A549 (cell line): ENCODE data around the gene MRPL44. TPM values are rescaled to one million over a fixed set of nuclear protein-coding genes. Genes with fewer than 3 reads are reported as not detected.

ENCODE experiments used
- ATAC-seq, 2 experiments: fragments of 200-7000 bp in 1 of 2; fragments of >200 bp in 1 of 2; cut with Nextera tagmentation in 1 of 2; cut with Tn5 transposase in 1 of 2; 3 replicates each; pipeline versions ENCODE4 v1.8.0 to v1.9.1; 2018 to 2020; ENCODE audit warnings: mild to moderate bottlenecking in 1 of 2, moderate library complexity in 1 of 2
- CTCF ChIA-PET: fragments of 300-600 bp; sonication (Branson Sonifier 250); formaldehyde crosslinking; extraction: SDS; loops from one replicate; lab custom pipeline; 2021; ENCODE audit warnings: antibody characterized with exemption, inconsistent platforms; lab: Yijun Ruan, JAX
- POLR2A ChIA-PET: fragments of 350-600 bp; formaldehyde crosslinking; extraction: SDS; loops from one replicate; lab custom pipeline; 2021; ENCODE audit warnings: antibody characterized with exemption, inconsistent platforms; lab: Yijun Ruan, JAX
- DNase-seq, 2 experiments: peaks; one replicate each; pipeline versions ENCODE4 v3.0.0 to v3.0.0-alpha.2; 2011 to 2016; ENCODE audit warnings: low read depth in 1 of 2, low spot score in 1 of 2
- FAIRE-seq: peaks from 2 replicates; lab custom pipeline; 2011; peaks lifted over from hg19 to GRCh38; lab: Jason Lieb, UNC
- H3K27ac ChIP-seq, 2 experiments: fragments of >200 bp; sonication (Bioruptor Twin); formaldehyde crosslinking; 3 replicates each; pipeline ENCODE4 v1.5.1; 2016 to 2017
- H3K4me1 ChIP-seq: fragments of >200 bp; sonication (Bioruptor Twin); formaldehyde crosslinking; 3 replicates; pipeline ENCODE4 v1.6.1; 2016
- H3K4me2 ChIP-seq: fragments of >200 bp; sonication (Bioruptor Twin); formaldehyde crosslinking; 3 replicates; pipeline ENCODE4 v1.6.1; 2016
- H3K4me3 ChIP-seq: fragments of >200 bp; sonication (Bioruptor Twin); formaldehyde crosslinking; 3 replicates; pipeline ENCODE4 v1.5.1; 2016
- H3K9me3 ChIP-seq: fragments of >200 bp; sonication (Bioruptor Twin); formaldehyde crosslinking; 3 replicates; pipeline ENCODE4 v1.6.1; 2016
- BCL3 ChIP-seq: fragments of >200 bp; sonication (Bioruptor Twin); formaldehyde crosslinking; IDR thresholded peaks from 3 replicates; pipeline ENCODE4 v1.6.1; 2016
- CBX8 ChIP-seq: fragments of 200-600 bp; sonication (generic); IDR thresholded peaks from 2 replicates; pipeline ENCODE4 v1.6.1; 2016
- CEBPB ChIP-seq, 2 experiments: fragments of >200 bp in 1 of 2; sonication (Bioruptor Twin) in 1 of 2; formaldehyde crosslinking in 1 of 2; IDR thresholded peaks; 2 replicates each; pipeline ENCODE4 v1.6.1; 2012 to 2016
- CHD2 ChIP-seq: fragments of 150-350 bp; IDR thresholded peaks from 2 replicates; pipeline ENCODE4 v1.6.1; 2014; ENCODE audit warnings: low read length; ENCODE audit not compliant: partially characterized antibody
- EHF ChIP-seq: fragments of 250-450 bp; sonication (Bioruptor Pico); IDR thresholded peaks from 2 replicates; pipeline ENCODE4 v1.5.0; 2020; ENCODE audit warnings: mild to moderate bottlenecking
- EP300 ChIP-seq, 2 experiments: fragments of >200 bp; sonication (Bioruptor Twin); formaldehyde crosslinking; IDR thresholded peaks; 2 replicates in 1 of 2; 3 replicates in 1 of 2; pipeline ENCODE4 v1.6.1; 2016 to 2017
- HDAC2 ChIP-seq: fragments of 200-600 bp; sonication (generic); IDR thresholded peaks from 2 replicates; pipeline ENCODE4 v1.6.1; 2016
- HOXA7 ChIP-seq: fragments of 250-450 bp; sonication (Bioruptor Pico); IDR thresholded peaks from 2 replicates; pipeline ENCODE4 v1.5.0; 2020; ENCODE audit warnings: mild to moderate bottlenecking, moderate library complexity
- JUN ChIP-seq, 2 experiments: fragments of >200 bp; sonication (Bioruptor Twin); formaldehyde crosslinking; IDR thresholded peaks; 2 replicates in 1 of 2; 3 replicates in 1 of 2; pipeline ENCODE4 v1.6.1; 2016 to 2017
- MAX ChIP-seq: IDR thresholded peaks from 2 replicates; pipeline ENCODE4 v1.6.1; 2012
- NFE2L2 ChIP-seq: fragments of 150-350 bp; conservative IDR thresholded peaks from 2 replicates; pipeline ENCODE4 v1.6.1; 2014; ENCODE audit warnings: low read length
- PBX3 ChIP-seq: IDR thresholded peaks from 2 replicates; pipeline ENCODE4 v1.6.1; 2012
- RAD21 ChIP-seq, 2 experiments: fragments of >200 bp in 1 of 2; sonication (Bioruptor Twin) in 1 of 2; formaldehyde crosslinking in 1 of 2; IDR thresholded peaks in 1 of 2; conservative IDR thresholded peaks in 1 of 2; 2 replicates in 1 of 2; 3 replicates in 1 of 2; pipeline ENCODE4 v1.6.1; 2012 to 2018; ENCODE audit warnings: inconsistent platforms in 1 of 2
- RARB ChIP-seq: fragments of 250-450 bp; sonication (Bioruptor Pico); IDR thresholded peaks from 2 replicates; pipeline ENCODE4 v1.8.0; 2021; ENCODE audit warnings: mild to moderate bottlenecking, moderate library complexity
- REST ChIP-seq: fragments of 200-600 bp; sonication (generic); IDR thresholded peaks from 2 replicates; pipeline ENCODE4 v1.6.1; 2016; ENCODE audit warnings: antibody characterized with exemption, mild to moderate bottlenecking, moderate library complexity
- RNF2 ChIP-seq: fragments of 200-600 bp; sonication (generic); IDR thresholded peaks from 2 replicates; pipeline ENCODE4 v1.6.1; 2016; ENCODE audit warnings: low read depth, mild to moderate bottlenecking, antibody characterized with exemption, moderate library complexity, borderline replicate concordance
- SMC3 ChIP-seq: fragments of >200 bp; sonication (Bioruptor Twin); formaldehyde crosslinking; IDR thresholded peaks from 3 replicates; pipeline ENCODE4 v1.6.1; 2018; ENCODE audit warnings: inconsistent platforms
- TFCP2L1 ChIP-seq: fragments of 250-450 bp; sonication (Bioruptor Pico); IDR thresholded peaks from 2 replicates; pipeline ENCODE4 v1.5.0; 2021; ENCODE audit warnings: mild to moderate bottlenecking
- ZC3H11A ChIP-seq: fragments of 450-650 bp; IDR thresholded peaks from 2 replicates; pipeline ENCODE4 v1.6.1; 2014; ENCODE audit warnings: antibody characterized with exemption, mild to moderate bottlenecking
- WGBS: methylation state at CpG from one replicate; pipeline ENCODE4 v1.1.6; 2017; ENCODE audit errors: missing lambda C conversion rate; 5-methylcytosine and 5-hydroxymethylcytosine counted together
- polyA plus RNA-seq, 4 experiments: library from polyadenylated mRNA; depleted of rRNA in 3 of 4; stranded (reverse); fragments of >200 nt; fragmentation: RNase III in 1 of 4; extraction: RNeasy Plus Mini Kit Qiagen cat#74134 plus additional on column Dnase treatment in 1 of 4; gene quantifications; 2 replicates in 3 of 4; 3 replicates in 1 of 4; pipeline ENCODE4 v1.2.3, GENCODE V29; 2011 to 2017
- TF ChIP-seq, protein P1 (sequence below): fragments of 250-450 bp; sonication (Bioruptor Pico); IDR thresholded peaks from 2 replicates; pipeline ENCODE4 v1.5.0; 2021; ENCODE audit warnings: mild to moderate bottlenecking, moderate library complexity, borderline replicate concordance

MRPL44 gene
- polyA plus RNA-seq, 2 of the 4 experiments (the other 2 are of a cell fraction), result 39.0 to 39.2 TPM

DNA sequence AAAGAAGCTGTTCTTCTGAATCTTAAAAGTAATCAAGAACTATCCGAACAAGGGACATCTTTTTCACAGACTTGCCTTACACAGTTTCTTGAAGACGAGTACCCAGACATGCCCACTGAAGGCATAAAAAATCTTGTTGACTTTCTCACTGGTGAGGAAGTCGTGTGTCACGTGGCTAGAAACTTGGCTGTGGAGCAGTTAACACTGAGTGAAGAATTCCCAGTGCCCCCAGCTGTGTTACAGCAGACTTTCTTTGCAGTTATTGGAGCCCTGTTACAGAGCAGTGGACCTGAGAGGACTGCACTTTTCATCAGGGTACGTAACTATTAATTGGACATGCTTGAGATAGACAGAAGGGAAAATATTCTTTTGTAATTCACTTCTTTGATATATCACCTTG is 2.4 kb downstream of the MRPL44 start:
- Histone ChIP-seq H3K4me1 (peaks cover 21% of the 10 kb centered on the region; the same call in 2 of the 3 replicates), H3K4me2 (peak overlapping the region; percentile 86; the same call in 1 of the 3 replicates), H3K4me3 (no peak overlapping the region), H3K27ac (no peak overlapping the region), H3K9me3 (no peaks in the 10 kb centered on the region)
- TF ChIP-seq SMC3 (no peak), CEBPB (IDR thresholded peaks at IDR 0.05) (no peak)
- no peak for ATAC-seq
- WGBS, result 76% methylated on average over 5 of the region's 5 CpGs
- FAIRE-seq, result no peak
- CTCF ChIA-PET, result interaction anchor here (3.9 kb wide), 1 partner anchor 11 kb away, joined by 31 read pairs; no protein-coding TSS in a partner anchor
- DNase-seq, result no peak
- POLR2A ChIA-PET, result no interaction called here

DNA sequence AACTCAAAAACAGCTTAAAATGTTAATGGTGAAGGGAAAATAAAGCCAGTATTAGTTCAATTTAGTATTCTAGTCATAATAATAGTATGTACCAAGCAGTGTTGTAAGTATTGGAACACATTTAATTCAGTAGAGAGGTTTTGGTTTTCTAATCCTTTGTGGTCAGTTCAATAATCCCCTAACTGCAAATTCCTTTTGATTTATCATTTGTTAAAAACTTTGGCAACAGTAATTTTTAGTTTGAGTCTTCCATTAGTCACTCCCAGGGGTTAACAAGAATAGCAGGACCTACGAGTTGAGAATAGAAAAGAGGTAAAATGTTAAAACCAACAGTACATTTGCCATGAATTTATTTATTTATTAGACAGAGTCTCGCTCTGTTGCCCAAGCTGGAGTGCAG is 10.7 kb downstream of the MRPL44 start:
- no peak overlapping the region for H3K27ac ChIP-seq
- ChIA-PET CTCF (interaction anchor here (0.6 to 8.6 kb wide), 8 partner anchors 9 to 675 kb away, joined by 3 to 148 read pairs (median 5); partner anchors contain the start of gene MRPL44), POLR2A (no interaction called here)
- ATAC-seq (no peak), DNase-seq (no peak), FAIRE-seq (no peak)
- H3K9me3 ChIP-seq, result no peaks in the 10 kb centered on the region
- no peak overlapping the region for H3K4me2 ChIP-seq
- no peak overlapping the region for H3K4me3 ChIP-seq
- no peak for TF ChIP-seq EHF (CRISPR knock-in tag)
- TF ChIP-seq RARB (CRISPR knock-in tag), result no peak
- no peak for TF ChIP-seq RAD21 (conservative IDR thresholded peaks at IDR 0.05 in 1 of 2, IDR thresholded peaks at IDR 0.05 in 1 of 2)
- TF ChIP-seq, protein P1, sequence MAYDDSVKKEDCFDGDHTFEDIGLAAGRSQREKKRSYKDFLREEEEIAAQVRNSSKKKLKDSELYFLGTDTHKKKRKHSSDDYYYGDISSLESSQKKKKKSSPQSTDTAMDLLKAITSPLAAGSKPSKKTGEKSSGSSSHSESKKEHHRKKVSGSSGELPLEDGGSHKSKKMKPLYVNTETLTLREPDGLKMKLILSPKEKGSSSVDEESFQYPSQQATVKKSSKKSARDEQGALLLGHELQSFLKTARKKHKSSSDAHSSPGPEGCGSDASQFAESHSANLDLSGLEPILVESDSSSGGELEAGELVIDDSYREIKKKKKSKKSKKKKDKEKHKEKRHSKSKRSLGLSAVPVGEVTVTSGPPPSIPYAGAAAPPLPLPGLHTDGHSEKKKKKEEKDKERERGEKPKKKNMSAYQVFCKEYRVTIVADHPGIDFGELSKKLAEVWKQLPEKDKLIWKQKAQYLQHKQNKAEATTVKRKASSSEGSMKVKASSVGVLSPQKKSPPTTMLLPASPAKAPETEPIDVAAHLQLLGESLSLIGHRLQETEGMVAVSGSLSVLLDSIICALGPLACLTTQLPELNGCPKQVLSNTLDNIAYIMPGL, result no peak
- TF ChIP-seq CBX8, result no peak
- no peak for TF ChIP-seq NFE2L2
- no peak for TF ChIP-seq REST
- no peak for TF ChIP-seq BCL3
- no peak for TF ChIP-seq PBX3
- TF ChIP-seq TFCP2L1 (CRISPR knock-in tag), result no peak
- no peak for TF ChIP-seq JUN (IDR thresholded peaks at IDR 0.05)
- TF ChIP-seq CHD2, result no peak
- TF ChIP-seq HOXA7 (CRISPR knock-in tag), result no peak
- TF ChIP-seq ZC3H11A, result no peak
- TF ChIP-seq MAX, result no peak
- no peak for TF ChIP-seq HDAC2
- no peak for TF ChIP-seq EP300 (IDR thresholded peaks at IDR 0.05)
- no peak for TF ChIP-seq RNF2
- WGBS, result 88% methylated on average over 2 of the region's 2 CpGs
- no peaks in the 10 kb centered on the region for H3K4me1 ChIP-seq
